MCF 10A (cell line): ENCODE measurements around the gene APOC3. TPM values are rescaled to one million over a fixed set of nuclear protein-coding genes. Genes with fewer than 3 reads are reported as not detected.

Source experiments
- BruUV-seq: library from RNA; stranded (reverse); fragments of 400-500 nt; replicated peaks from 2 replicates; lab custom pipeline; 2021; lab: Mats Ljungman, UMichigan
- CTCF ChIA-PET: fragments of 300-600 bp; sonication (Branson Sonifier 250); formaldehyde crosslinking; extraction: SDS; loops from one replicate; lab custom pipeline; 2021; ENCODE audit warnings: antibody characterized with exemption, inconsistent platforms; lab: Yijun Ruan, JAX
- POLR2A ChIA-PET: fragments of 300-600, 350-650 bp; sonication (Branson Sonifier 250); formaldehyde crosslinking; extraction: SDS; loops from one replicate; lab custom pipeline; 2020; ENCODE audit warnings: antibody characterized with exemption, inconsistent platforms; lab: Yijun Ruan, JAX
- DNase-seq: peaks from one replicate; pipeline ENCODE4 v3.0.0-alpha.2; 2018; ENCODE audit not compliant: unreplicated experiment
- H3K27ac Mint-ChIP-seq: one replicate; pipeline ENCODE4 v1.8.0; 2022; ENCODE audit warnings: mild to moderate bottlenecking, low read depth, mixed read lengths; ENCODE audit not compliant: unreplicated experiment
- H3K27me3 Mint-ChIP-seq: one replicate; pipeline ENCODE4 v1.8.0; 2022; ENCODE audit warnings: mixed read lengths; ENCODE audit not compliant: insufficient read depth, unreplicated experiment
- H3K36me3 Mint-ChIP-seq: one replicate; pipeline ENCODE4 v1.8.0; 2022; ENCODE audit warnings: mild to moderate bottlenecking, moderate library complexity, mixed read lengths; ENCODE audit not compliant: insufficient read depth, unreplicated experiment
- H3K4me1 Mint-ChIP-seq: one replicate; pipeline ENCODE4 v1.8.0; 2022; ENCODE audit warnings: mixed read lengths; ENCODE audit not compliant: insufficient read depth, unreplicated experiment
- H3K4me3 Mint-ChIP-seq: one replicate; pipeline ENCODE4 v1.8.0; 2022; ENCODE audit warnings: mild to moderate bottlenecking, moderate library complexity, mixed read lengths; ENCODE audit not compliant: unreplicated experiment
- H3K9me3 Mint-ChIP-seq: one replicate; pipeline ENCODE4 v1.8.0; 2022; ENCODE audit warnings: mixed read lengths; ENCODE audit not compliant: unreplicated experiment
- intact Hi-C: fragments of 100-400 bp; cut with micrococcal nuclease; formaldehyde crosslinking; loops from 2 replicates; pipeline ENCODE4 v1.14.1; 2022
- total RNA-seq: library from RNA; stranded (reverse); gene quantifications from 2 replicates; pipeline ENCODE4 v1.2.3, GENCODE V29; 2022
- TF ChIP-seq, protein P1 (sequence below): fragments of 200-600 bp; IDR thresholded peaks from one replicate; pipeline ENCODE4 v1.8.0; 2022; ENCODE audit warnings: antibody characterized with exemption, mild to moderate bottlenecking; ENCODE audit not compliant: unreplicated experiment

The APOC3 gene
- total RNA-seq, 1 experiment from 2014 or later = not detected

DNA sequence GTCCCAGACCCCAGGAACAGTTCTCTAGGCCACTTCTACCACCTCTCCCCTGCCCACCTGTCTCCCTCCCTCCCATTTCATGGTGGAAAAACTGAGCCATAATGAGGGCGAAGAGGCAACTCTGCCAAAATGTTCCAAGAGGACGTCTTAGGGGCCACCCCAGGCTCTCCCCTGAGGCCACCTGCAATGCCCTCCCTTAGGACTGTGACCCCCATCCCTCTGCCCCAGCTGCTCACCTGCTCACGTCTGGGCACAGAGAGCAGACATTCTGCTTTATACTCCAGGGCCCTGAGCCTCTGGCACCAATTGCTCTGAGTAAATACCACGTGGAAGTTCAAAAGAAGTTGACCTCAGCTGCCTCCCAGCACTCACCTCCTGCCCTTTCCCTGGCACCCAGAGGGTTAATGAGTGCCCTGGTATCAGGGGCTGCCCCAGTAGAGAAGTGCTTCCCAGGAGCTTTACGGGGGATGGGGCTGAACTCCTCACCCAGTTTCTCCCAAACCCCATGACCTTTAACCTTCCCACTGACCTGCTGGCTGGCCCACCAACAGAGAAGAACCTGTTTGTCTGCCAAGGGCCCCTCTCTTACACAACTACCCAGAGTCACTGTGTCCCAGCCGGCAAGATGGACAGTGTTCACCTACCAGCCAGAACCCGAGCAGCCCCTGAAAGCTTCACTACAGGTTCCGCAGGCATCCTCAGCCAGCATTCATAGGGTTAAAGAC lies 37.4 kb upstream of the APOC3 start:
- POLR2A ChIA-PET = interaction anchor here (2.1 kb wide), 1 partner anchor 12 kb away, joined by 5 read pairs; no protein-coding TSS in a partner anchor

DNA sequence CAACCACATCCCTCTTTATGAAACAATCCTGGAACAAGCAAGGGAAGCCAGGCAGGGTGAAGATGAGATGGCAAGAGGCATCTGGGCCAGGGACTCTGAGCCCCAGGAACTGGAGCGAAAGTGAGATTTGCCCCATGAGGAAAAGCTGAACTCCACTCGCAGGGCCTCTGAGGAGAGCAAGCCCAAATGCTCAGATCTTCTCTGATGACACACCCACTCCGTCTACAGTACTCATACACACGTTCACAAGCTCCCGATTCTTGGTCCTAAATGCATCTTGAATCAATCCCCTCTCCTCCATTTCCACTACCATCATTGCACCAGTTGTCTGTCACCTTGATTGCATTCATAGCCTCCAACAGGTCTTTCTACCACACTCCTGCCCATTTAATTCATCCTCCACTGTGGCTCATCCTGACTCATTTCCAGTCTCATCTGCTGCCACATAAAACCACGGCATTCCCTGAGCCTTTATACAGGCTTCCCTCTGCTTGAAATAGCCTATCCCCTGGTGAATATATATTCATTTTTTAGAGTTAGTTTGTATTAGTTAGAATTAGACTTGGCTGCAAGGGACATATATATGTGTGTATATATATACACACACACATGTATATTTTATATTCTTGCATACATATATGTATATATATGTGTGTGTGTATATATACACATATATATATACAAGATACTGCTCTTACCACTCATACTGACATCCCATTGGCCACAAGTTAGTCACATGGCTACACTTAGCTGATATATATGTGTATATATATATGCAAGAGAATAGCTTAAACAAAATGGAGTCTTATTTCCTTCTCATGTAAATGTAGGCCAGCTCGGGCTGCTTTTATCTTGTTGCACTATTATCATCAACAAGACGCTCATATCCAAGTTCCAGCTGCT lies 36.6 kb upstream of the APOC3 start:
- ChIA-PET CTCF (interaction anchor here (0.6 to 9.7 kb wide), 7 partner anchors 10 to 432 kb away, joined by 3 to 124 read pairs (median 4); partner anchors contain the start of gene APOA1), POLR2A (interaction anchor here (1.0 to 2.1 kb wide), 5 partner anchors 11 to 218 kb away, joined by 3 to 5 read pairs (median 4); partner anchors contain the start of gene BUD13)
- H3K9me3 Mint-ChIP-seq = no peaks in the 10 kb centered on the region
- TF ChIP-seq, protein P1, sequence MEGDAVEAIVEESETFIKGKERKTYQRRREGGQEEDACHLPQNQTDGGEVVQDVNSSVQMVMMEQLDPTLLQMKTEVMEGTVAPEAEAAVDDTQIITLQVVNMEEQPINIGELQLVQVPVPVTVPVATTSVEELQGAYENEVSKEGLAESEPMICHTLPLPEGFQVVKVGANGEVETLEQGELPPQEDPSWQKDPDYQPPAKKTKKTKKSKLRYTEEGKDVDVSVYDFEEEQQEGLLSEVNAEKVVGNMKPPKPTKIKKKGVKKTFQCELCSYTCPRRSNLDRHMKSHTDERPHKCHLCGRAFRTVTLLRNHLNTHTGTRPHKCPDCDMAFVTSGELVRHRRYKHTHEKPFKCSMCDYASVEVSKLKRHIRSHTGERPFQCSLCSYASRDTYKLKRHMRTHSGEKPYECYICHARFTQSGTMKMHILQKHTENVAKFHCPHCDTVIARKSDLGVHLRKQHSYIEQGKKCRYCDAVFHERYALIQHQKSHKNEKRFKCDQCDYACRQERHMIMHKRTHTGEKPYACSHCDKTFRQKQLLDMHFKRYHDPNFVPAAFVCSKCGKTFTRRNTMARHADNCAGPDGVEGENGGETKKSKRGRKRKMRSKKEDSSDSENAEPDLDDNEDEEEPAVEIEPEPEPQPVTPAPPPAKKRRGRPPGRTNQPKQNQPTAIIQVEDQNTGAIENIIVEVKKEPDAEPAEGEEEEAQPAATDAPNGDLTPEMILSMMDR = no peak
- DNase-seq = peak; percentile 66
- peaks cover 30% of the 10 kb centered on the region for H3K4me1 Mint-ChIP-seq
- no peaks in the 10 kb centered on the region for H3K27me3 Mint-ChIP-seq
- H3K4me3 Mint-ChIP-seq = no peak overlapping the region
- peak overlapping the region; percentile 0 for H3K27ac Mint-ChIP-seq
- intact Hi-C loops = loop anchor here (5.0 kb wide), 1 partner anchor 434 kb away; no protein-coding TSS in a partner anchor
- BruUV-seq = no TSS peak
- H3K36me3 Mint-ChIP-seq = no peaks in the 10 kb centered on the region

More for the DNA sequence above, 37.4 kb upstream of the APOC3 start:
- BruUV-seq = no TSS peak
- DNase-seq = no peak
- CTCF ChIA-PET = interaction anchor here (0.6 to 9.7 kb wide), 7 partner anchors 8 to 378 kb away, joined by 3 to 124 read pairs (median 5); partner anchors contain the start of genes APOA1 and APOA4
- Mint-ChIP-seq H3K27ac (peak overlapping the region; percentile 0), H3K4me1 (peaks cover 30% of the 10 kb centered on the region), H3K4me3 (no peak overlapping the region), H3K9me3 (no peaks in the 10 kb centered on the region), H3K27me3 (no peaks in the 10 kb centered on the region), H3K36me3 (no peaks in the 10 kb centered on the region)
- intact Hi-C loops = loop anchor here (5.0 kb wide), 1 partner anchor 435 kb away; no protein-coding TSS in a partner anchor
- TF ChIP-seq, protein P1 = no peak

DNA sequence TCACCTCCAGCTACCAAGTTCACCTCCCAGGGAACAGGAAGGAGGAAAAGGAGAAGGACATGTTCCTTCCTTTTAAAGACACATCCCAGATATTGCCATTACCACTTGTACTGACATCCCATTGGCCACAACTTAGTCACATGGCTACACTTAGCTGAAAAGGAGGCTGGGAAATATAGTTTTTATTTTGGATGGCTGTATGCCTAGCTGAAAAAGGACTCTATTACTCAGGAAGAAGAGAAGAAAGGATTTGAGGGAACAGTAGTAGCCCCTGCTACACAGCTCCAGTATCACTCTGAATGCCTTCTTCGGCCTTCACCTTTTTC lies 36.0 kb upstream of the APOC3 start:
- DNase-seq = no peak
- TF ChIP-seq, protein P1 = no peak
- no peak overlapping the region for H3K4me3 Mint-ChIP-seq
- no peaks in the 10 kb centered on the region for H3K27me3 Mint-ChIP-seq
- H3K9me3 Mint-ChIP-seq = no peaks in the 10 kb centered on the region
- BruUV-seq = no TSS peak
- intact Hi-C loops = loop anchor here (5.0 kb wide), 1 partner anchor 434 kb away; no protein-coding TSS in a partner anchor
- H3K36me3 Mint-ChIP-seq = no peaks in the 10 kb centered on the region
- peaks cover 24% of the 10 kb centered on the region for H3K4me1 Mint-ChIP-seq
- POLR2A ChIA-PET = interaction anchor here (1.0 to 2.1 kb wide), 5 partner anchors 10 to 217 kb away, joined by 3 to 5 read pairs (median 4); partner anchors contain the start of gene BUD13
- H3K27ac Mint-ChIP-seq = no peak overlapping the region
- CTCF ChIA-PET = interaction anchor here (0.8 to 9.7 kb wide), 5 partner anchors 10 to 432 kb away, joined by 3 to 124 read pairs (median 4); partner anchors contain the start of gene APOA1
